NCI-H748 (cell line): ENCODE measurements around the gene OR5M11.
"Not testable (repeated sequence)": the region's sequence is repeated elsewhere in the genome, so short reads cannot be mapped to it uniquely, and the experiment has no call there.

Experiments
- DNase-seq: peaks from one replicate; lab custom pipeline; 2025; ENCODE audit not compliant: unreplicated experiment; lab: John Stamatoyannopoulos, UW

The OR5M11 gene

DNA sequence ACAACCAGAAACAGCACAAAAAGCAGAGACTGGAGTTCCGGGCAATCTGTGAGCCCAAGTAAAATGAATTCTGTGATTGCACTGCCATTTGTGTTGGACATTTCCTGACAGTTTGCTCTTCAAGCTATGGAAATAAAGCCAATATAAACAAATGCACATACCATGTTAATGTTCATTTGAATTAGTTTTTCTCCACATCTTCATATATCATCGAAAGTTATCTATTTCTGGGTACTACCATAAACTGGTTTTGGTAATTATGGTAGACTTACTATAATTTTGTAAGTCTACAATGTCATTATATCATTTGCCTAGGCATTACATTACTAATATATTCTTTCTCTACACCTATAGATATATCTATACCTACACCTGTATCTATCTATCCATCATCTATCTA, at the start of gene OR5M11:
Gene OR5M11, minus strand, starts transcription at position 101 of the 400 bp plus-strand sequence. Its CDS starts 0 bp downstream, at position 101.
- DNase-seq: no peak

DNA sequence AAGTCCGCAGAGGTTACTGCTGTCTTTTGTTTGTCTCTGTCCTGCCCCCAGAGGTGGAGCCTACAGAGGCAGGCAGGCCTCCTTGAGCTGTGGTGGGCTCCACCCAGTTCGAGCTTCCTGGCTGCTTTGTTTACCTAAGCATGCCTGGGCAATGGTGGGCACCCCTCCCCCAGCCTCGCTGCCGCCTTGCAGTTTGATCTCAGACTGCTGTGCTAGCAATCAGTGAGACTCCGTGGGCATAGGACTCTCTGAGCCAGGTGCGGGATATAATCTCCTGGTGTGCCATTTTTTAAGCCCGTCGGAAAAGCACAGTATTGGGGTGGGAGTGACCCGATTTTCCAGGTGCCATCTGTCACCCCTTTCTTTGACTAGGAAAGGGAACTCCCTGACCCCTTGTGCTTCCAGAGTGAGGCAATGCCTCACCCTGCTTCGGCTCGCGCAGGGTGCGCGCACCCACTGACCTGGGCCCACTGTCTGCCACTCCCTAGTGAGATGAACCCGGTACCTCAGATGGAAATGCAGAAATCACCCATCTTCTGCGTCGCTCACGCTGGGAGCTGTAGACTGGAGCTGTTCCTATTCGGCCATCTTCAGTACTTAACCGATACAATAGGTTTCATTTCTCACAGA, 49.1 kb upstream of the OR5M11 start:
- DNase-seq: not testable (repeated sequence)

DNA sequence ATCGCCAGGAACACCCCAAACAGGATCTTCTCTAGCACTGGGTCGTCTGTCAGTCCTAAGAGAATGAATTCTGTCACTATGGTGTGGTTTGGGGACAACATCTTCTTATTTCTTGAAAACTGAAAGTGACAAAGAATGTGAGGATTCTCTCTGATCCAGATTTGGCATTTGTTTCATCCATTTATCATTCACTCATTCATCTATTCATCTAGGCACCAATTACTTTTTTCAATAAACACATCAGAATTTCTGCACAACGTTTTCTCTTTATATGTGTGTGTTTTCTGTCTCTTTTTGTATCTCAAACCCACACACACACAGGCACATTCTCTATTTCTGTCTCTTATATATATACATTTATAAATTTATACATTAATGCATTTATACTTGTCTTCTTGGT, 34.6 kb upstream of the OR5M11 start, which contains the start of gene OR5M10:
Gene OR5M10, minus strand, starts transcription at position 101 of the 400 bp plus-strand sequence. Its CDS starts 0 bp downstream, at position 101.
- DNase-seq: no peak

DNA sequence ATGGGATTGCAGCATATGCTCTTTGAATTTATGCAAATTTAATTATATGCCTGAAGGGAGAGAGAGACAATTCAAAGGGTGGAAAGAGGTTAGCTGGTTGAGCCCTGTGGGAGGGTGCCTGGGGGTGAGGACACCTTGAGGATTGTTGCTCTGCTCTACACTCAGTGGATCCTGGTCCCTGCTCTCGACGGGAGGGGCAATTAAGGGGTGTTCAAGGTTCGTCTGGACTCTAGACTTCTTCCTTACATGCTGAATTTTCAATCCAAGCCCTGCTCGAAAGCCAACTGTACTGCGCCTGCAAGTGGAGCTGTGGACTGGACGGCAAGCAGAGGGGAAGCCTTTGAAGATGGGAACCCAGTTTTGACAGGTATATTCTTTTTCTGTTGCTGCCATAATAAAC, 15.5 kb upstream of the OR5M11 start:
- DNase-seq: no peak

DNA sequence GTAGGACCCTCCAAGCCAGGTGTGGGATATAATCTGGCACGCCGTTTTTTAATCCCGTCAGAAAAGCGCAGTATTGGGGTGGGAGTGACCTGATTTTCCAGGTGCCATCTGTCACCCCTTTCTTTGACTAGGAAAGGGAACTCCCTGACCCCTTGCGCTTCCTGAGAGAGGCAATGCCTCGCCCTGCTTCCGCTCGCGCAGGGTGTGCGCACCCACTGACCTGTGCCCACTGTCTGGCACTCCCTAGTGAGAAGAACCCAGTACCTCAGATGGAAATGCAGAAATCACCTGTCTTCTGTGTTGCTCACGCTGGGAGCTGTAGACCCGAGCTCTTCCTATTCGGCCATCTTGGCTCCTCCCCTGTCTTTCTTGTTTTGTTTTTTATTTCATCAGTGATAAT, 11.6 kb upstream of the OR5M11 start:
- peak; percentile 53 for DNase-seq

DNA sequence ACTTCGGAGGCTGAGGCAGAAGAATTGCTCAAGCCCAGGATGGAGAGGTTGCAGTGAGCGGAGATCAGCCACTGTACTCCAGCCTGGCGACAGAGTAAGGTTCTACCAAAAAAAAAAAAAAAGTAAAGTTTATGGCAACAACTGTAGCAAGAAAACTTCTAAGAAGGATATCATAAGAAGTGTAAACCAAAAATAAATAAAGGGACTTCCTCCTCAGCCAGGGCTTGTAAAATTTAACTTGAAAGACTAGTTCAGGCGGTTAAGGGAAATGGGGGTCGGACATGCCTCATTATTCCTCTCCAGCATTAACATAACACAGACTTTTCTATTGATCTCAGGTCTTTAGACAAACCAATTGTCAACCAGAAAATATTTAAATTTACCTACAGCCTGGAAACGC, 2.5 kb upstream of the OR5M11 start:
- no peak for DNase-seq

DNA sequence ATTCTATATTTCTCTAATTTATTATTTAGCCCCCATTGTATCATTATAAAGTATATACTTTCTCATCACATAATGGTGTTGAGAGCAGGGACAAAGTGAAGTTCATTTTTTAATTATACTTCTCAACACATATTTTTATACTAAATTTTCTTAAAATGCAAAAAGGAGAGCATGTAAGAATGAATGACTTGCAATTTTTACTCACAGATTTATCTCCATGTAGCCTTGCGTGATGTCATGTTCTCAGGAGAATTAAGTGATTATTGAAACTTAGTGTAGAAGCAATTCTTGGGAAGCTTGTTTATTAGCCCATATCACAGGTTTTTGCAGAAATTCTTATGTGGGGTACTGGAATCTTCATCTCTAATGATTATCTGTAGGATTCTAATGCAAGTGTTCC, 682 bp upstream of the OR5M11 start:
- no peak for DNase-seq

DNA sequence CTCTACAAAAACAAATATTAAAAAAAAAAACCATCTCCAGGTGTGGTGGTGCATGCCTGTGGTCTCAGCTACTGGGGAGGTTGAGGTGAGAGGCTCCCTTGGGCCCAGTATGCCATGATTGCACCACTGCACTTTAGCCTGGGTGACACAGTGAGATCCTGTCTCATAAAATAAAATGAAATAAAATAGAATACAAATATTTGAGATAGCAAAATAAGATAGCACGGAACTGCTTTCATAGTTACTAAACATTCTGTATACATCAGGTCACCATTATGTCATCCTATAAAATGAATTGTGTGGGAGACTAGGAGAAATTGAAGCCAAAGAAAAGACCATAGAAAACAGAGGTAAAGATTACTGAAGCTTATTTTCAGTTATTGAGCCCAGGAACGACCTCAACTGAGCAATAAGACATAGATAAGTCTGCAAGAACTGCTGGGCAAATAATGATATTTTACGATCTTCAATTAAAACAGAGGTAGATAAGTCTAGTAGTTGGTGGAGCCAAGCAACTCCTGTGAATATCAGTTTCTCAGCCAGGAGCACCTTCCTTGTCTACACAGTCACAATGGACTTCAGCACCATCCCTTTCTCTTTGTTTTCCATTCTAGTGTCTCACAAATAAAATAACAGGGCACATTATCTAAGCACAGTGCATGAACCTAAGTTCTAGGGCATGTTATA, 9.9 kb downstream of the OR5M11 start:
- DNase-seq: no peak

DNA sequence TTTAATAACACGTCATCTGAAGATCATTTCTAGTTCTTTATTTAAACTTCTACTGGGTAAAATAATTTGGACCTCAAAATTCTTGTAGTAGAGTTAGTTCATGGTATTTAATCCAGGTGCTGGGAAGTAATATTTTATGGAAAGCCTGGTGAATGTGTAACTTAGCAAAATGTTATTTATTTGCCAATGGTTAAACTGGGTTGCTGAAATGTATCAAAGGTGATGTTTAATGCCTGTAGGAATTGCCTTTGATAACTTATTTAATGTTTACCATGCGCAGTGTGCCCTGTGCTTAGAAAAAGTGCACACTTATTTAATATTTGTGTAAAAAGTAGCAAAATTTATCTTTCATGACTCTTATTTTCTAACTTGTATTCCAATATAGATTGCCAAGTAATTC, 11.2 kb downstream of the OR5M11 start:
- no peak for DNase-seq

DNA sequence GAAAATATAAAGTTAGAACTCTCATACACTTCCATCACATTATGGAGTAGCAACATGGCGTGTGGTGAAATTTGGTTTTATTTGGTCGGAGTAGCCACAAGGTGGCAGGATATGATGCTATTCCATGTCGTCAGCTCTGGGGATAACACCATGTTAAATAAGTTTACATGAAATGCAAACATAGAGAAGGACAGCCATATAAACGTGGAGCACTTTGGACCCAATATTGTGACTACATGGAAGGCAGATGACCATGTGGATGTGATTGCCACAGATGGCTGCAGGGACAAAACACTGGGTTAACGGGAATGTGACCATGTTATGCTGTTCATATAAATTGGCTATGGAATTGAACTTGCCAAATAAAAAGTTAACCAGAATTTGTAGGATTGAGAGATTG, 21.0 kb downstream of the OR5M11 start:
- peak; percentile 29 for DNase-seq

DNA sequence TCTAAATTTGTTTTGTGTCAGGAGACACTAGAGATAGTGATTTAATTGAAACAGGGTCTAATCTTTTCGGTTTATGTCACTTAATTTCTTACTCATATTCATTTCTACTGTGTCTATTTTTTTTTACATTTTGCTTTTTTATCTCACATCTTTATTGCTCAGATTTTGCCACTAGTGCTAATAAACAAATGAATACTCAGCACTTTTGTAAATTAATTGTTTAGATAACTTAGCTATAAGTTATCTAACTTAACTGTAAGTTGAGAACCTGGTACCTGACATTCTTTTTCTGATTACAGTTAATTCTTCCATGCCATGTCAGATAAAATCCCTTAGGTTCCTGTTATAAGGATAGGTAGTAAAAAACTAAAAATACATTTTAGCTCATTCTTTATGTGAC, 29.8 kb downstream of the OR5M11 start:
- no peak for DNase-seq

DNA sequence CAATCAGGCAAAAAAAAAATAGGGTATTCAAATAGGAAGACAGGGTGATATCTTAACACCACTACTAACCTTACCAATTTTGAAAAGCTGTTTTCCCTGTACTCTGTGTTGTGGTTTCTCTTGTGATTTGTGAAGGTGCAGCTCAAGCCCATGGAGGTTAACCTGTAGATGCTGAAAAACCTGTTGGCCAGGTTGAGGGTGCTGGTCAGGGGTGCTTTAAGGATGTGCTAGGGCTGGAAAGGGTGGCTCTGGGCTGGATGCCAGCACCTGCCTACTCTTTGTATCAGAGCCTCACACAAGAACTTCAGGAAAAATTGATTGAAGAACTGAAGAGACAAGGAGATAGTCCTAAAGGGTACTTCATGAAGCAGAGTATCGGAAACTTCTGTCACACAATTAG, 33.6 kb downstream of the OR5M11 start:
- peak; percentile 15 for DNase-seq

DNA sequence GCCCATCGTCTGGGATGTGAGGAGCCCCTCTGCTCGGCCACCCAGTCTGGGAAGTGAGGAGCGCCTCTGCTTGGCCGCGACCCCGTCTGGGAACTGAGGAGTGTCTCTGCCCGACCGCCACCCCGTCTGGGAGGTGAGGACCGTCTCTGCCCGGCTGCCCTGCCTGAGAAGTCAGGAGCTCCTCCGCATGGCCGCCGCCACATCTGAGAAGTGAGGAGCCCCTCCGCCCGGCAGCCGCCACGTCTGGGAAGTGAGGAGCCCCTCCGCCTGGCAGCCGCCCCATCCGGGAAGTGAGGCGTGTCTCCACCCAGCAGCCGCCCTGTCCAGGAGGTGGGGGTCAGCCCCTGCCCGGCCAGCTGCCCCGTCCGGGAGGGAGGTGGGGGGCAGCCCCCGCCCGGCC, 46.0 kb downstream of the OR5M11 start:
- no peak for DNase-seq

DNA sequence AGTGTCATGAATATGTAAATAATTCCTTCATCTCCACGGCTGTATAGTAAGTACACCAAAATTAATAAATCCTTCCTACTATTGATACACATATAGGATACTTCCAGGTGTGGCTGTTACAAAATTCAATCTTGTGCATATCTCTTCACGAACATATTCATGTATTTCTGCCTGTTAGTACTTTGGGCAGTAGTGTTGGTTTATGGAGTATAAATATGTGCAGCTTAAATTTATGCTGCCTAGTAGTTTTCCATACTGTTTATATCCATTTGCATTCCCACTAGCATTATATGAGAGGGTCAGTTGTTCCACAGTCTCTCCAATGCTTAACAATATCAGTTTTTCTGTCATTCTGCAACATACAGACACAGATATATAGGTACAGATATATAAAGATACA, 47.9 kb downstream of the OR5M11 start:
- no peak for DNase-seq
